NCI-H187 treated with DMSO at 0.1 percent for 48 hours (cell line): ENCODE results near the gene TRAF7.

Source experiments
- DNase-seq: peaks from one replicate; lab custom pipeline; 2025; lab: John Stamatoyannopoulos, UW

TRAF7 gene

GRCh38 chr16:2216330-2216729 lies 60.7 kb downstream of the TRAF7 start:
- no peak for DNase-seq

GRCh38 chr16:2223221-2223941 lies 67.8 kb downstream of the TRAF7 start, which contains the start of gene E4F1:
Gene E4F1, plus strand, starts transcription at chr16:2223591. Its CDS starts 23 bp downstream, at chr16:2223614.
- DNase-seq = peak; percentile 100

GRCh38 chr16:2223942-2224486 lies 68.4 kb downstream of the TRAF7 start:
- no peak for DNase-seq

GRCh38 chr16:2226245-2226793 lies 70.7 kb downstream of the TRAF7 start:
- no peak for DNase-seq

GRCh38 chr16:2226918-2227317 lies 71.3 kb downstream of the TRAF7 start:
- DNase-seq = no peak
